SH-SY5Y (cell line): ENCODE data around the gene AGMO.

Source experiments
- GATA2 ChIP-seq: IDR thresholded peaks from 2 replicates; pipeline ENCODE4 v1.6.1; 2011; ENCODE audit warnings: mild to moderate bottlenecking, low read depth, low read length
- GATA3 ChIP-seq: IDR thresholded peaks from 2 replicates; pipeline ENCODE4 v1.6.1; 2011; ENCODE audit warnings: low read depth, mild to moderate bottlenecking, low read length, moderate library complexity

GRCh38 chr7:15403751-15404150 lies 158.1 kb downstream of the AGMO start:
- no peak for TF ChIP-seq GATA2
- no peak for TF ChIP-seq GATA3
